SJSA1 (cell line): ENCODE measurements around the gene MT2A. TPM values are rescaled to one million over a fixed set of nuclear protein-coding genes. Genes with fewer than 3 reads are reported as not detected.
"Not testable (repeated sequence)": the region's sequence is repeated elsewhere in the genome, so short reads cannot be mapped to it uniquely, and the experiment has no call there.

Source experiments
- DNase-seq, 2 experiments: peaks; one replicate each; pipeline ENCODE4 v3.0.0-alpha.2; 2015 to 2020; ENCODE audit warnings: low spot score in 2 of 2, low read depth in 1 of 2
- H3K27ac ChIP-seq: fragments of 250-450 bp; sonication (Bioruptor Pico); 2 replicates; pipeline ENCODE4 v1.5.1; 2020; ENCODE audit warnings: mild to moderate bottlenecking, moderate library complexity
- H3K27me3 ChIP-seq: fragments of 250-450 bp; sonication (Bioruptor Pico); replicated peaks from 2 replicates; pipeline ENCODE4 v1.5.1; 2020; ENCODE audit warnings: mild to moderate bottlenecking, moderate library complexity
- H3K36me3 ChIP-seq: fragments of 250-450 bp; sonication (Bioruptor Pico); 2 replicates; pipeline ENCODE4 v1.5.1; 2020; ENCODE audit warnings: mild to moderate bottlenecking
- H3K4me1 ChIP-seq: fragments of 250-450 bp; sonication (Bioruptor Pico); replicated peaks from 2 replicates; pipeline ENCODE4 v1.6.1; 2021; ENCODE audit warnings: mild to moderate bottlenecking
- H3K4me3 ChIP-seq: fragments of 250-450 bp; sonication (Bioruptor Pico); 2 replicates; pipeline ENCODE4 v1.5.1; 2020; ENCODE audit warnings: mild to moderate bottlenecking
- H3K9me3 ChIP-seq: fragments of 250-450 bp; sonication (Bioruptor Pico); replicated peaks from 2 replicates; pipeline ENCODE4 v1.5.1; 2020; ENCODE audit warnings: mild to moderate bottlenecking
- total RNA-seq: library from RNA; depleted of rRNA; stranded (reverse); fragments of >200 nt; shearing (Covaris generic); gene quantifications from 2 replicates; pipeline ENCODE4 v1.2.3, GENCODE V29; 2014; rRNA removed

The MT2A gene
- total RNA-seq = 48.4 and 69.6 TPM in 2 replicates

DNA sequence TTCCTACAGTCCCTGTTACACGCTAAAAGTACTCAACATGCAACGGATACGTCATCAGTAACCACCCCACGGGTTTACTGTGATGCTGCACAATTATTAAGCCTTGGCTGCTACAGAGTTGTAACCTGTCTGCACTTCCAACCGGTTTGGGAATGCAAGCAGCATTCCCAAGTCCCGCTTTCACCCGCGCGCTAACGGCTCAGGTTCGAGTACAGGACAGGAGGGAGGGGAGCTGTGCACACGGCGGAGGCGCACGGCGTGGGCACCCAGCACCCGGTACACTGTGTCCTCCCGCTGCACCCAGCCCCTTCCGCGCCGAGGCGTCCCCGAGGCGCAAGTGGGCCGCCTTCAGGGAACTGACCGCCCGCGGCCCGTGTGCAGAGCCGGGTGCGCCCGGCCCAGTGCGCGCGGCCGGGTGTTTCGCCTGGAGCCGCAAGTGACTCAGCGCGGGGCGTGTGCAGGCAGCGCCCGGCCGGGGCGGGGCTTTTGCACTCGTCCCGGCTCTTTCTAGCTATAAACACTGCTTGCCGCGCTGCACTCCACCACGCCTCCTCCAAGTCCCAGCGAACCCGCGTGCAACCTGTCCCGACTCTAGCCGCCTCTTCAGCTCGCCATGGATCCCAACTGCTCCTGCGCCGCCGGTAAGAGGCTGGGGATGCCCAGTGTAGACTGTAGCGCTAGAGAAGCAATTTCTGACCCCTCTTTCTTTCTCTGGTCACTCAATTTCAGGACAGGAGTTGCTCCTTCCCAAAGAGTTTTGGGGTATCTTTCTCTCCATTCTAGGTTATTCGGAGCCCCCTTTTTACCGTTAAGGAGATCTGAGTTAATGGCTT lies at the start of gene MT2A:
Gene MT2A, plus strand, starts transcription at position 542 of the 833 bp plus-strand sequence. Its CDS starts 72 bp downstream, at position 614.
- no peaks in the 10 kb centered on the region for H3K36me3 ChIP-seq
- peak within 1 kb of the TSS; percentile 96 for H3K27ac ChIP-seq
- peaks cover 63% of the 10 kb centered on the region for H3K4me1 ChIP-seq
- H3K4me3 ChIP-seq = peak within 1 kb of the TSS; percentile 47
- no peaks in the 10 kb centered on the region for H3K27me3 ChIP-seq
- DNase-seq = peak; percentile 90 to 96
- no peaks in the 10 kb centered on the region for H3K9me3 ChIP-seq

GRCh38 chr16:56559109-56559508 lies 49.3 kb upstream of the MT2A start:
- H3K9me3 ChIP-seq = no peaks in the 10 kb centered on the region
- no peak for DNase-seq
- no peaks in the 10 kb centered on the region for H3K36me3 ChIP-seq
- H3K27me3 ChIP-seq = peaks cover 24% of the 10 kb centered on the region
- no peak overlapping the region for H3K4me3 ChIP-seq
- no peaks in the 10 kb centered on the region for H3K4me1 ChIP-seq
- no peak overlapping the region for H3K27ac ChIP-seq

GRCh38 chr16:56560447-56560846 lies 47.9 kb upstream of the MT2A start:
- H3K27ac ChIP-seq = no peak overlapping the region
- no peak for DNase-seq
- H3K4me3 ChIP-seq = no peak overlapping the region
- H3K27me3 ChIP-seq = peaks cover 17% of the 10 kb centered on the region
- no peaks in the 10 kb centered on the region for H3K36me3 ChIP-seq
- no peaks in the 10 kb centered on the region for H3K4me1 ChIP-seq
- H3K9me3 ChIP-seq = no peaks in the 10 kb centered on the region

DNA sequence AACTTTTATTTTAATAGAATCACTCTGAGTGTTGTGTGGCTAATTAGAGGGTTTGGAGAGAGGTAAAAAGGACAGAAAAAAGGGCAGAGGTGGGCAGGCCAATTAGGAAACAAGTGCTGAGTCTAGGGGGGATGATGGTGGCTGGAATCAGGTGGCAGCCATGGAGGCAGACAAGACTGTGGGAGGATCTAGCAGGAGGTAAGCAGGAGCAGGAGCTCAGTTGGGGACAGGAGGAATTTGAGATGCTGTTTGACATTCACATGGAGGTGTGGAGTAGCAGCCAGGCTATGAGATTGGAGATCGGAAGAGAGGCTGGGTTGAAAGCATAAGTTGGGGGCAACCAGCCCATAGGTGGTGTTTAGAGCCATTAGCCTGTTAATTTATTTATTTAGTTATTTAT lies 47.3 kb upstream of the MT2A start:
- no peak for DNase-seq
- H3K4me3 ChIP-seq = no peak overlapping the region
- H3K27ac ChIP-seq = no peak overlapping the region
- peaks cover 20% of the 10 kb centered on the region; the same call in 1 of the 2 replicates for H3K27me3 ChIP-seq
- H3K4me1 ChIP-seq = no peaks in the 10 kb centered on the region
- no peaks in the 10 kb centered on the region for H3K9me3 ChIP-seq
- H3K36me3 ChIP-seq = no peaks in the 10 kb centered on the region

DNA sequence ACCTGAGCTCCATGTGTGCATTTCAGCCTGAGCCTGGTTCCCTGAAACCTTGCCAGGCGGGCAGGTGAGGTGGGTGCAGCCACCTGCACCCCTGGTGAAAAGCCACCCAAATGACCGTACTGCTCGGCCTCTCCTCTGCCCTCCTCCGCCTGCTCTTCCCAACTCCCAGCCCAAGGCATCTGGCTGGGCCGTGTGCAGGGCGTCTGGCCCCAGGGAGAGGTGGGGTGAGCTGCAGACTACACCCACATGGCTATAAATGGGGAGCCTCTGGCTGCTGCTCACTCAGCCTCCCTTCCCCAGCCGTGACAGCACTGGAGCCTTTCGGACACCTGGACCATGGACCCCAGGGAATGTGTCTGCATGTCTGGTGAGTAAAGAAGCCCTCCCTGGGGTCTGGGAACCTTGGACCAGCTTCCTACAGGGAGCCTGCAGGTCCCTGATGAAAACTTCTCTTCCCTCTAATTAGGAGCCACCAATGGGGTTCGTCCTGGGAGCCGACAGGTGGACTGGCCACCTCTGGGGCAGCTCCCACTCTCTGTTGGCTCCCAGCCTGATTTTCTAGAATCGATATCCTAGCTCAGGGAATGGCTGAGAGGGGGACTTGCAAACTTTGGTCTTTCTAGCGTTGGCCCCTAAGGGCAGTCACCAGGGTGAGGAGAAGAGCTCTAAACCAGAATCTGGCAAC lies 43.4 kb upstream of the MT2A start, which contains the start of gene MT4:
Gene MT4, plus strand, starts transcription at position 281 of the 685 bp plus-strand sequence. Its CDS starts 56 bp downstream, at position 337.
- Histone ChIP-seq H3K27me3 (0 out of 2 replicates have a peak, but pooled peaks cover 14% of the 10 kb centered on the region), H3K4me3 (no peak within 1 kb of the TSS), H3K4me1 (no peaks in the 10 kb centered on the region), H3K9me3 (no peaks in the 10 kb centered on the region), H3K36me3 (no peaks in the 10 kb centered on the region), H3K27ac (no peak within 1 kb of the TSS)
- no peak for DNase-seq

DNA sequence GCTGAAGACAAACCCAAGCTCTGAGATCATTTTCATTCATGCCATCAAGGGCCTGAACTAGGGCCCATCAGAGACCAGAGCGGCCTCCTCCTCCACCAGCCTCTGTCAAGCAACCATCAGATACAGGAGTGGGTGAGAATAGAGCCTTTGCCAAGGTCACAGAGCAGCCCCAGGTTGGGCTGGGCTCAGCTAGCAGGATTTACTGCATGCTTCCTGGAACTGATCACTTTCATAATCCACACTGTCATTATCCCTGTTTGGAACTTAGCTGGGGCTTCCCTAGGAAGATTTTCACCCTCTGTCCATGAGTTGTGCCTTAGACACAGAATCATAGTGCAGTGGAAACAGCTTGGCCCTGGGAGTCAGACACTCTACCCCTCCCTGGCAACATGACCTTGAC lies 38.4 kb upstream of the MT2A start:
- 0 out of 2 replicates have a peak, but pooled peaks cover 2% of the 10 kb centered on the region for H3K9me3 ChIP-seq
- peaks cover 12% of the 10 kb centered on the region for H3K27me3 ChIP-seq
- DNase-seq = no peak
- no peaks in the 10 kb centered on the region for H3K4me1 ChIP-seq
- H3K36me3 ChIP-seq = no peaks in the 10 kb centered on the region
- H3K4me3 ChIP-seq = no peak overlapping the region
- H3K27ac ChIP-seq = no peak overlapping the region

DNA sequence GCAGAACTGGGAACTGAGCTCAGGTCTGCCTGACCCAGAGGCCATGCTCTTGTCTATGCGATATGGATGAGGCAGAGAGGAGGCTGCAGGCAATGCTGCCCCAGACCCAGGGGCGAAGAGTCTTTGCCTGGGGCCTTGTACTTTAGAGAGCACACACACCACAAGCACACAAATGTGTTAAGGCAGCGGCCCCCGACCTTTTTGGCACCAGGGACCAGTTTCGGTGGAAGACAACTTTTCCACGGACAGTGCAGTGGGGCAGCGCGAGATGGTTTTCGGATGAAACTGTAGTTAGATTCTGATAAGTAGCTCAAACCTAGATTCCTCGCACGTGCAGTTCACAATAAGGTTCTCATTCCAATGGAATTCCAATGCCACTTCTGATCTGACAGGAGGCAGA lies 36.9 kb upstream of the MT2A start:
- no peak overlapping the region for H3K4me3 ChIP-seq
- 0 out of 2 replicates have a peak, but pooled peaks cover 2% of the 10 kb centered on the region for H3K9me3 ChIP-seq
- no peak overlapping the region for H3K27ac ChIP-seq
- no peaks in the 10 kb centered on the region for H3K4me1 ChIP-seq
- no peak for DNase-seq
- H3K27me3 ChIP-seq = no peaks in the 10 kb centered on the region; the same call in none of the 2 replicates
- H3K36me3 ChIP-seq = no peaks in the 10 kb centered on the region

DNA sequence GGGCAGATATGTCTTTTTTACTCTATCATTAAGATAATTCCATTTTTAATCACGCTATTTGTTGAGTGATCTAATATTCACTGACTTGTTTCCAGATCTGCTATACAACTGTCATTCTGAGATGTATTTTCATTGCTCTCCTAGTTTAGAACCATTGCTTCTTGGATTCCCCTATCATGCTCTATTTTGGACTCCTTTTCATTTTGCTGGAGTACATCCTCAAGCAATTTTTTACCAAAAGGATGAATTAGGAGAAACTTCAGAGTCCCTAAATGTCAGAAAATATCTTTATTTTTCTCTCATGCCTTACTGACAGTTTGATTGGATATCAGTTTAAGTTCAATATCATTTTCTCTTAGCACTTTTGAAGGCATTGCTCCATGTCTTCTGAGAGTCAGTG lies 33.8 kb upstream of the MT2A start:
- no peak overlapping the region for H3K27ac ChIP-seq
- H3K4me3 ChIP-seq = no peak overlapping the region
- no peaks in the 10 kb centered on the region; the same call in none of the 2 replicates for H3K27me3 ChIP-seq
- H3K9me3 ChIP-seq = 0 out of 2 replicates have a peak, but pooled peaks cover 2% of the 10 kb centered on the region
- no peak for DNase-seq
- H3K4me1 ChIP-seq = no peaks in the 10 kb centered on the region
- H3K36me3 ChIP-seq = no peaks in the 10 kb centered on the region

- Histone ChIP-seq H3K27ac (no peak overlapping the region), H3K9me3 (0 out of 2 replicates have a peak, but pooled peaks cover 2% of the 10 kb centered on the region), H3K36me3 (no peaks in the 10 kb centered on the region), H3K27me3 (no peaks in the 10 kb centered on the region; the same call in none of the 2 replicates), H3K4me3 (no peak overlapping the region), H3K4me1 (no peaks in the 10 kb centered on the region)
- DNase-seq = peak; percentile 47 to 70
Measured at GRCh38 chr16:56576585-56577299, 31.6 kb upstream of the MT2A start.

GRCh38 chr16:56577300-56577625 lies 31.1 kb upstream of the MT2A start:
- Histone ChIP-seq H3K4me1 (no peaks in the 10 kb centered on the region), H3K4me3 (no peak overlapping the region), H3K9me3 (0 out of 2 replicates have a peak, but pooled peaks cover 2% of the 10 kb centered on the region), H3K27me3 (no peaks in the 10 kb centered on the region; the same call in none of the 2 replicates), H3K36me3 (no peaks in the 10 kb centered on the region), H3K27ac (no peak overlapping the region)
- DNase-seq = no peak

GRCh38 chr16:56580391-56581048 lies 27.9 kb upstream of the MT2A start:
- no peaks in the 10 kb centered on the region for H3K4me1 ChIP-seq
- no peak overlapping the region for H3K27ac ChIP-seq
- H3K4me3 ChIP-seq = no peak overlapping the region
- peaks cover 13% of the 10 kb centered on the region for H3K27me3 ChIP-seq
- no peaks in the 10 kb centered on the region for H3K36me3 ChIP-seq
- no peak for DNase-seq
- H3K9me3 ChIP-seq = no peaks in the 10 kb centered on the region

DNA sequence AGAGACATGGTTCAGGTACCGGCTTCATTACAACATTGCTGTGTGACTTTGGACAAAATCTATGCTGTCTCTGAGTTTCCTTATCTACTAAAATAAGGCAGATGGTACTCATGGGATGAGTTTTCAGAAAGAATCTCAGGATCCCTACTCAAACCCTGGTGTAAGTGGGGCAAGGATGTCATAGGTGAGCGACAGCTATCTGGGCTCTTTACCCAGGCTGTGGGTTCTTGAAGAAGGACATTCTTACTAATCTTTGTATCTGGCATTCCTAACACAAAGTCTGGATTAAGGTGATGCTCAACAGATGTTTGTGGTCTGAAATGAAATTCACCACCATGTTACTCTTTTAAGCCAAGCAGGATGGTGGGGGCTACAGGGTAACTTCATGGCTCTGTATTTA lies 25.5 kb upstream of the MT2A start:
- not testable (repeated sequence) for DNase-seq, H3K4me3 ChIP-seq, H3K27ac ChIP-seq, H3K36me3 ChIP-seq, H3K4me1 ChIP-seq, H3K9me3 ChIP-seq
- H3K27me3 ChIP-seq = peaks cover 19% of the 10 kb centered on the region
